Stimulated activated CD4-positive, alpha-beta T cell treated with anti-CD3 and anti-CD28 coated beads, Interleukin-1b, Interleukin-23, amount 100 ng/mL, for 24 hours (primary cell): Measurements from ENCODE around the gene ANKRD36C.
"Not testable (repeated sequence)": the region's sequence is repeated elsewhere in the genome, so short reads cannot be mapped to it uniquely, and the experiment has no call there.

Source experiments
- DNase-seq, 4 experiments: peaks; one replicate each; pipeline ENCODE4 v3.0.0-alpha.2; 2020; ENCODE audit warnings: low read depth in 4 of 4, low spot score in 1 of 4

Gene ANKRD36C

DNA sequence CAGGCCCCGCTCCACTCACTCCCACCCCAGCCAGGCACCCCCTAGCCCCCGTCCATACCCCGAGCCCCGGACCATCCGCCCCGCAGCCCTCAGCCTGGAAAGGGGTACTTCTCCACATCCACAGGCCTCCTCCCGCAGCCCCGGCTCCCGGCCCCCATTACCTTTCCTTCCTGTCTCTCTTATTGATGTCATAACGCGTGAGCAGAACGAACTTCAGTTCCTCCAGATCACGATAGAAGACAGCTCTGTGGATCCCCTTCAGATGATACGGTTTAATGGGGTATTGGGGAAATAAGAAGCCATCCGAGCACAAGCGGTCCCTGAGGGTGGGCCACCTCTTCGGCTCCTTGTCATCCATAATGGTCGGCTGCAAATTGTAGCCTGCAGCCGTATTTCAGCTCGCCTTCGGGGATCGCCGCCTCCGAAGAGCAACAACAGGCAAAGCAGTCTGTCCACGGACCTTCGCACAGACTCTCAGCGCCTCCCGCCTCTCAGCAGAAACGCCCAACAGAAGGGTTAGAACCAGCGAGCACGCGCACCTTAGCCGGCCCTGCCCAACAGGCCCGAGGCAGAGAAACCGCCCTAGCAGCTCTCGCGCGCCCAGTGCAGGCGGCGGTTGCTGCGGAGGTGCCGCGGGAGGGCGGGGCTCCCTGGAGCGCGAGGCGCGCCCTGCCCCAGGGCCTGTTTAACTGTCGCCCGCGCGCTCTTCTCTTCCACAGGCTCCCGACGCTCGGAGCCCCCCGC is at the start of gene ANKRD36C:
Gene ANKRD36C, minus strand, starts transcription at position 474 of the 744 bp plus-strand sequence. Its CDS starts 116 bp downstream, at position 358.
- DNase-seq: not testable (repeated sequence)

DNA sequence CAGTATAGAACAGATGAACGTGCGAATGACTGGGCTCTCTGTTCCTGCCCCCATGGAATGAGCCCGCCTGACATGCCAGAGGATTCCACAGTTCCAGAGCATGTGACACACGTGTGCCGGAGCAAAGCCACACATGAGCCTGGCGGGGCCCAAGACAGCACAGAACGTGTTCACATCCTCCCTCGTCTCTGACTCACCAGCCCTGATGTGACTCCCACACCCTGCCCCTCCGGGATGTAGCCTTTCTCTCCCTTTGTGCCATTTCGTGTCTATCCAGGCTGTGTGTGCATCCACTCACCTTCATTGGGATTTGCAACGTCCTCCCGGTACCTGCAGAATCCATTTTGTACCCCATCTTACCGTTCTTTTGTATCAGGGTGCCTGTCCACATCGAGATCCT is 43.9 kb upstream of the ANKRD36C start:
- DNase-seq: not testable (repeated sequence)

DNA sequence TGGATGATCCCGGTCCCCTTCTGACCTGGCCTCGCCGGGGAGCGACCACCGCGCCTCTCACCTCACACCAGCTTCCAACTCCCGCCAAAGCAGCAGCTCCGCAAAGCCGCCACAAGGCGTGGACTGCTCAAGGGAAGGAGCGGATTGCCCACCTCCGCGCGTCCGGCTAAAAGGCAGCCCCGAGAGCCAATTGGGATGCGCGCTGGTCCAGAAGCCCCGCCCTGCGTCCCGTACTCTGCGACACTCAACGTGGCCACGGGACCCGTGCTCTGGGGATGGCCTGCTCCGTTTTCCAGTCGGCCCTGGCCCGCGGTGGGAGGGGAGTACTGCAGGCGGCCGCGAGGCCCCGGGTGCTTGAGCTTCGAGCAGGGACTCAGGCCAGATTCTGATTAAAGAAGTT is 43.2 kb upstream of the ANKRD36C start, which contains the start of gene GPAT2:
Gene GPAT2, minus strand, starts transcription at position 125 of the 400 bp plus-strand sequence. CDS start 2,557 bp downstream, outside the sequence.
- not testable (repeated sequence) for DNase-seq

DNA sequence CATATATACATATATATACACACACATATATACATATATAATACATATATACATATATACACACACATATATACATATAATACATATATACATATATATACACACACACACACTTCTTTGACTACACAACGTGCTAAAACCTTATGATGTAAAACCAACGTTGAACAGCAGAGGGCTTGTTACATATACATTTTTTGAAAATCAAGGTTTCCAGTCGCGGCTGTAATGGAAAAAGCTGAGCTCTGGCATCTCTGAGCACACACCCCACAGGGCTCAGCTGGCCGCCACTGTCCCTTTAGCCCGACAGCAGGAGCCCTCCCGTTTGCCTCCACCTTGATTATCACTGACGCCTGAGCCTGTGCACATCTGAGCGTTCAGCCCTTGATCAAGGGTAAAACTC is 42.4 kb upstream of the ANKRD36C start:
- DNase-seq: not testable (repeated sequence)

DNA sequence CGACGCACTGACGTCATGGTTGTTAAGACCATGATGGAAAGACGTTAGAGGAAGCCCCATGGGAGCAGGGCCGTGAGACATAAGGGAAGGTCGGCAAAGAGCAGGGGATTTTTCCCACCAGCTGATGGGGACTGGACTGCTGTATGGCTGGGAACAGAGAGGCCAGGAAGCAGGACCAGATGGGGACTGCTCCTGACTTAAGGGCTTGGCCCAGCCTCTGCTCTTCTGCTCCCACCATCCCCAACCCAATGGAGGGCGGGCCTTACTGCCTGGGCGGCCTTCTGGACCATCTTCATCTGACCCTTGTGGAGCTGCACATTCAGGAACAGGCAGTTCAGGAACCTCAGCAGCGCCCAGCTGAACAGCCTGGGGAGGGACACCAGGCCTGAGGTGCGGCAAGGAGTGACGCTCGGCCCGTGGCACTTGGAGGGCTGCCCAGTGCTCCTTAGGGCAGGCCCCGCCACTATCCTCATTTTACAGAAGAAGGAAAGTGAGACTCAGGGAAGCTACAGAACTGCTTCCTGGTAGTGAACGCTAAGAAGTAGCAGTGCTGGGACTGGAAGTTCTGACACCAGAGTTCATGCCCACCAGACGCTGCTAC is 36.2 kb upstream of the ANKRD36C start:
- not testable (repeated sequence) for DNase-seq

DNA sequence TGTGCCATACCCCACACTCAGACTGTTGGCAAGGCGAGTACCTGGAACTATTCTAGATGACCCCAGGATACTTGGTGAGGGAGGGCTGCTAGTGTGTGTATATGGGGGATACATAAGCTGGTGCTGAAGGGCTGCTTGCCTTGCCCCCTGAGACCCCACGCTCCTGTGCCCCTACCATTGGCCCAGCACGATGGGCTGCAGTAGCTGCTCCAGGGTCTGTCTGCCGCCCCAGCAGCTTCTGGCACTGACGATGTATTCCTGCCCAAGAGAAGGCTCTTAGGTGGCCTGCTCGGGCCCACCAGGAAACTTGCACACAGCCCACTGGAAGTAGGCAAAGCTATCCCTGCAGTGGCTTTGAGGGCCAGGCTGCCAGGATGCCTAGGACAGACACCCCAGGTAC is 34.1 kb upstream of the ANKRD36C start:
- DNase-seq: not testable (repeated sequence)

DNA sequence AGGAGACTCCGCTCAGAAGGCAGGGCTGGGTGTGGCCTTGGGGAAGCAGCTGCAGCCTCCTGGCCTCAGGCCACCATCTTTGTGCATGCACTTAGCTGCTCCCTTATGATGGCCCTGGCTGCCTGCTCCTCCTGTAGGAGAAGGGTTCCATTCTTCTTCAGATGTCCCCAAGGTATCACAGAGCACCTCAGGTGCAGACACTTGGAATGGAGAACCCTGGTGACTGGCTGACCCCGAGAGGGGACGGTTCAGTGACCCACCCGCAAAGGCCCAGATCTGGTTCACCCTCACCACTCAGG is 33.5 kb upstream of the ANKRD36C start:
- DNase-seq: no peak

DNA sequence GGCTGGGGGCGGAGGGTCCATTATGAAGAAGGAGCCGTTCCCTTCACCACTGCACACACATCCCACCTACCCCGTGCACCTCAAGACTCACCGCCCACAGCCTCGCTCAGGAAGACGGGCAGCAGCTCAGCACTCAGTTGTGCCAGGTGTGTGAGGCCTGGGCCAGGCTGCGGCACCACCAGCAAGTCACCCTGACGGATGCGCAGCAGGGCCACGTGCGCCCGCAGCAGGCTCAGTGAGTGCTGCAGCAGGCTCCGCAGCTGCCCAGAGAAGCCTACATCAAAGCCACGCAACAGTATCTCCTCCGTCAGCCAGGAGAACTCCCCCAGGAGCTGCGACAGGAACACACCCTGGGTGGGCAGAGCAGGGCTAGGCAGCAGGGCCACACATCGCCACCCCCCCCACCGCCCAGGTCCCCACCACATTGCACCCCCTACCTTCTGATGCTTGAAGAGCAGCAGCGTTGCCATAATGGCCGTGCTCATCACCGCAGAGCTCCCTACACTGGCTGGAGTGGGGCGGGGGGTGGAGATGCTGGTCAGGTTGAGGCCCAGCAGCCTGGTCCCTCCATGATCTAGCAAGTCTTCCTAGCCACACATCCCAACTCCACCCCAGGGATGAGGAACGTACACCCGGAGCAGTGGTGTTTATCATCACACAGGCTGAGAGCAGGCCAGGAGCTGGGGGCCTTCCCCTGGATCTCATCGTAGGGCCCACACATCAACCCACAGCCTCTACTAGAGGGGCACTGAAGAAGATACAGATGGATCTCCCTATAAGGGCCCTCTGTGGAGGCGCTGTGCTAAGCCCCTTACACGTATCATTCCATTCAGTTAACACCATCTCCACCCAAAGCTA is 32.9 kb upstream of the ANKRD36C start:
- no peak for DNase-seq

DNA sequence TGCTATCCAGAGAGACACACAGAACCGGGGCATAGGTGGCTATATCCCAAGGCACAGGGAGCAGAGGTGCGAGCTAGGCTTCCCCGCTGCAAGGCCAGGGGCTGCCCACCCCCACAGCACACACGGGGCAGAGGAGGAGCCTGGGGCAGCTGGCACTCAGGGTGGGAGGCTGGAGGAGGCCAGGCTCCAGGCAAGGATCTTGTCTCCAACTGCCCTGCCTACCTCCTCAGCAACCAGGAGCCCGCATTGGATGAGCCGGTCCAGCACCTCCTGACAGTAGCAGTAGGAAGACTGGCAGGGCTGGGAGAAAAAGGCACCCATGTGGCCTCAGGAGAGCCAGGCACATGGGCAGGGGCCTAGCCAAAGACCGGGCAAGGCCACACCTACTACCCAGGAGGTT is 32.1 kb upstream of the ANKRD36C start:
- not testable (repeated sequence) for DNase-seq

DNA sequence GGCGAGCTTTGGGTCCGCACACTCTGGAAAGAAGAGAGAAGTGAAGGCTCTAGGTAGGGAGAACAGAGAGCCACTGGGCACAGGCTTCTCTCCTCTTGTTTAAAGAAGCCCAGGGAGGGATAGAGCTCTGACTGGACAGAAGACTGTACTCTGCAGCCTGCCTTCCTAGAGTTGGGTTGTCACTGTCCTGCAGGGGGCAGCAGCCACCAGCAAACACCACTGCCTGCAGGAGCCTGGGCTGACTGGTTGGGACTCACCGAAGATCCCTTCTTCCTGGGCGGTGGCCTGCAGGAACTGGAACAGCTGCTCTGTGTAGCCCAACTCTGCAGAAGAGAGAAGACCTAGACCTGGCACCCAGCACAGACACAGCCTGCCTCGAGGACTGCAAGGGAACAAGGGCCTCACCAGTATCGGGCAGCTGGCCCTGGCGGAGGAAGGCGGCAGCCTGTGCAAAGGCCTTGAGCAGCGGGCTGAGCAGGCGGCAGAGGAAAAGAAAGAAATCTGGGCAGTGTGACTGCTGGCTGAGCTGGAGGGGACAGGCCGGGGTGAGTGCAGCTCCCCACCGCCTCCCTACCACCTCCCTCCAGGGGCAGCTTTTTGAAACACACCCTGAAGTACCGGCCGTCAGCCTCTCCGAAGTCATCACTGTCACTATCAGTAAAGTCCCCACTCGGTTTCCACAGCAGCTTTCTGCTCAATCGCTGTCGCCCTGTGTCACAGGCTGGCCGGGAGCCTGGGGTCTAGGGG is 31.2 kb upstream of the ANKRD36C start:
- DNase-seq: peak; percentile 38 to 53 (median 49)

DNA sequence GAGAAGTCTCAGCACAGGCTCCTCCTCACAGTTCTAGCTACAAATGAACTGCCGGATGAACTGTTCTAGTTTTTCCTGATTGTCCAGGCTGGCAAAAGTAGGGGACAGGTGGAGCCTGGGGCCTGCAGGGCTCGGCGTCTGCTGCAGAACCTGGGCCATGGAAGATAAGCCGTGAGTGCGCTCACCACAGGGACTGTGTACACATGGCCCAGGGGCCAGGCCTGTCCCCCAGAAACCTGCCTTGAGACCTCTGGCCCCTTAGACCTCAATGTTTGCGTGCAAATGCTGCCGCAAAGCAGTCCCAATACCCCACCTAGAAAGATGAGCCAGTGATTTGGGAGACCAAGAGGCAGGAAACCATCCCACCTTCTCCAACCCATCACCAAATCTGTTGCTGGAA is 30.5 kb upstream of the ANKRD36C start:
- not testable (repeated sequence) for DNase-seq

DNA sequence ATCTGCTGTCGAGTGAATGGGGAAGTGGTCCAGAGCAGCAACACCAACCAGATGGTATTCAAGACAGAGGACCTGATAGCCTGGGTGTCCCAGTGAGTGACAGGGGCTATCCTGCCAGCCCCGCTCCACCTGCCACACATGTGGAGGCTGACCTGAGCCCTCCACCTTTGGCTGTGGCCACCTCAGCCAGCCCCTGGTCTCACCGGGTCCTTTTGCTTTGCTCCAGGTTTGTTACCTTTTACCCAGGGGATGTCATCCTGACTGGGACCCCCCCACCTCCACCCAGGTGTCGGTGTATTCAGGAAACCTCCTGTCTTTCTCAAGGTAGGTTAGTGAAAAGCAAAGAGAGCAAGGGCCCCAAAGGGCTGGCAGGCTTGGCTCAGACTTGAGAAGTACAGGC is 29.5 kb upstream of the ANKRD36C start:
- not testable (repeated sequence) for DNase-seq

DNA sequence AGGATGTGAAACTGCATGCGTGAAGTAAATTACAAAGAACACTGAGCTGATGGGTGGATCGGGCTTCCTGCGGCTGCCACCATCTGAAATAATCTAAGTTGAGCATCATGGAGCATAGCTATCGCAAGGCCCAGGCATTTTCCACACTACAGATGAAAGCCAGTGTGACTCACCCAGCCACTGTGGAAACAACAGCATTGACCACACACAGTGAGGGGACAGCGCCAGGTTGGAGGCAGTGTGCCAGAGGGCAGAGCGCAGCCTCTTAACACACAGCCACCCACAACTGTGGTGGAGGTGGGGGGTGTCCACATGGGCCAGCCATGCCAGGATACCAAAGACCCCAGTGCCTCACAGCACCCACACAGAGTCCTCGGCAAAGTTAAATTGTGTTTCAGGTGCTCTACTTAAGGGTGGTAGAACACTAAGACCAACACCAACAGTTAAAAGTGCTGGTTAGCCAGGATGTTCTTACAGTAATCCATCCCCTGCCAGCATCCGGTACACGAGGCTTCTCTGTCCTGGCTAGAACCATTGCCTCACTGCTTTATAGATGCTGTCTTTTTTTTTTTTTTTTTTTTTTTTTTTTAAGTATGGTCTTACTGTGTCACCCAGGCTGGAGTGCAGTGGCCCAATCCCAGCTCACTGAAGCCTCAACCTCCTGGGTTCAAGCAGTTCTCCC is 28.4 kb upstream of the ANKRD36C start:
- not testable (repeated sequence) for DNase-seq

DNA sequence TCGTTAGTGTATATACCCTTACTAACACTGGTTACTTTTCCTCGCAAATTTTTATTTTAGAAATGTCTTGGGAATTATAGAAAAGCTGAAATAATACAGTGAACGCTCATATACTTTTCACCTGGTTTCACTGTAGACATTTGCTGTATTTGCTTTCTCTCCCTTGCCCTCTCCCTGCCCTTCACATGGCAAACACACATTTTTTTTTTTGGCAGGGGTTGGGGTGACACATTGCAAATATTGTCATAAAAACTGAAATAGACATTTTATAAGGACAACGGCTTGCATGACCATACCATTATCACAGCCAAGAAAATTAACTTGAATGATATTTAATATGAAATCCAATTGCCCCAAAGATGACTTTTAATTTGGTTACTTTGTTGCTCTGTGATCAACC is 24.7 kb upstream of the ANKRD36C start:
- DNase-seq: not testable (repeated sequence)

DNA sequence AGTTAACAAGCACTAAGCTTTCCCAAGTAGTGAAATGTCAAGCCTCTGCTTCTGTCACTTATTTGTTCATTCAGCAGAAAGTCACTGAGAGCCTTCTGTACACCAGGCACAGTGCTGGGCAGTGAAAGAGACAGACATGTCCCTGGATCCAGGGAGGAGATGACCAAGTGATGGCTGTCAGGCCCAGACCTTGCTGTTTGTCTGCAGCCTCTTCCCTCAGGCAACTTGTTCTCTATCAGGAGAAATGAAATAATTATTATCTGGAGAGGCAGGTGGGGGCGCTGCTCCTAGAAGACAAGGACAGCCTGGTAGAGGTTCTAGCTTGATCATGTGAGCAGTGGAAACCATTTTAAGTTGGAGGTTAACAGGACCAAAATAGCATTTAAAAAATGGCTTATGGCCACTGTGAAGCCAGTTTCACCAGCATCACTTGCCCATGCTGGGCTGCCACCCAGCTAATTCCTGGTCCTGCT is 21.2 kb upstream of the ANKRD36C start:
- not testable (repeated sequence) for DNase-seq

DNA sequence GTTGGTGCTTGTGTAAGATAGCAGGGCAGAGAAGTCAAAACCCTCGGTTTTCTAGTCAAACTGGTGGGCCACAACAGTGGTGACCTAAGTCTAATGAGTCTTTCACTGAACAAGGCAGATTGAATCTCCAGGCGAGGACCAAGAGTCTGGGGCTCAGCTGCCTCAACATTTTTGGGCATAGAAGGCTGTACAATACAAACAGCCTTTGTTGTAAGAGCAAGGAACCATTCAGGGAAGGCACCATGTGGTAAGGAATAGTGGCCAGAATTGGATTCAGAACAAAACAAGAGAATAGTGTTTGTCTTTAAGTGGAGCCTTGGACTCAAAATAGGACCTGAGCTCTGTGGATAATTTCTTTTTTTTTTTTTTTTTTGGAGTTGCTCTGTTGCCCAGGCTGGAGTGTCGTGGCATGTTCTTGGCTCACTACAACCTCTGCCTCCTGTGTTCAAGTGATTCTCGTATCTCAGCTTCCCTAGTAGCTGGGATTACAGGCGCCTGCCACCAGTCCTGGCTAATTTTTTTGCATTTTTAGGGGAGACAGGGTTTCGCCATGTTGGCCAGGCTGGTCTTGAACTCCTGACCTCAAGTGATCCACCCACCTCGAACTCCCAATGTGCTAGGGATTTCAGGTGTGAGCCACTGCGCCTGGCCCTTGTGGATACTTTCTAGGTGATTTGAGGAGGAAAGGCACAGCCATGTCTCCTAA is 20.6 kb upstream of the ANKRD36C start:
- not testable (repeated sequence) for DNase-seq

DNA sequence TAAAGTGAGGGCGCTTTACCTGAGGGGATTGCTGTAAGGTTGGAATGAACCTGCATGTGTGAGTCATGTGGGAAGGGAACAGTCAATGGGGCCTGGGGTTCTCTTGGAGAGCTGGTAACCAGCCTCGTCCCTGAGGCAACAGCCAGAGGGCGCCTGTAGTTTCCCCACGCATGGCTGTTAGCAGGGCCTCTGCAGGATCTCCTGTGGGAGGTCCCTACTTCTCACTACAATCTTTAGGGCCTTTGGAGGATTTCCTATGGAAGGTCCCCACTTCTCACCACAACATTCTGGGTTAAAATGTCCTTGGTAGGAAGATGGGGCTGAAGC is 19.5 kb upstream of the ANKRD36C start:
- DNase-seq: not testable (repeated sequence)

DNA sequence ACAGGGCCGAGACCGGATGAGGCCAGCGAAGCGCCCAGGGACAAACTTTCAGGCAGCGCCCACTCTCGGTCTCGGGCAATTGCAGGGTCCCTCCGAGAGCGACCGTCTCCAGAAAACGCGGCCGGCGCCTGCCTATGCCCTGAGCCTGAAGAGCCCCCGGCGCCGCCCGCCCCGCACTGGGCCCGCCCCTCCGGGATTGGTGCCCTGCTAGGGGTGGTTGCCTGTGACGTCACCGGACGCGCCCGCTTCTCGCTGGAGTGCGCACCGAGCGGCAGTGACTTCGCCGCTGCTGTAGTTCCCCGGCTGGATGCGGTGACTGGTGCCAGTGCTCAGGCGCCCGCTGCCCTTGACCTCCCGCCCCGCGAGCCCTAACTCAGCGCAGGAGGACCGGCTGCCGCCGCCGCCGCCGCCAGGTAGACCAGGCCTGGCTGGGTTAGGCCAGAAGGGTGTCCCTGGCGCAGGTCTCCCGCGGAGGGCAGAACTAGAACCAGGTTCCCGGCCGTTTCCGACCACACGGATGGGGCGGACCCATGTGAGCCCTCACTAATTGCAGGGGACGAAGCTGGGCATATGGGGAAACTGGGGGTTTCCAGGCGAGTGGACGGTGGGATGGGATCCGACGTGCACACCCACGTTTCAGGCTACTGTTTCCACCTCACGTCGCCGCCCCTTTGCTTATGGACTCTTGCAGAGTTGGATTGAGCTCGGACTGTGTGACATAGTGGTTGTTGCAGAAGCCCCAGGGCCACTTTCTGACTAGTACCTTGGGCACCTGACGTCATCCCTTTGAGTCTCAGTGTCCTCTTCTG is 18.9 kb upstream of the ANKRD36C start:
- DNase-seq: peak; percentile 92 to 98 (median 94)

DNA sequence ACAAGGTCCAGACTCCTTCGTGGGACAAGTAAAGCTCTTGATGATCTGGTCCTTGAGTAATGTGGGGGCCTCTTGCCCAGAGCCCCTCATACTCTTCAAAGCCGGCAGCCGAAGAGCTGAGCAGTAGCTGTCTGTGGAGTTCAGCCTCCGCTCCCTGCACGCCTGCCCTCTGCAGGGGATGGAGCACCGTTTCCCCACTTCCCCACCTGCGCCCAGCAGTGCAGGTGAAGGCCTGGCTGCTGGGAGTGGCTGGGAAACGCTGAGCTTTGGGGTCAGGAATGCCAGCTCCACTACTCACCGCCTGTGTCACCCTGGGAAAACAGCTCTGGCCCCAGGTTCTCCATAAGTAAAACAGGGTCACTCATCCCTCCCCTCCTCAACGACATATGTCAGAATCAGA is 18.2 kb upstream of the ANKRD36C start:
- DNase-seq: not testable (repeated sequence)
